DOHH2 (cell line): ENCODE data around the gene DBI.
A peak's percentile ranks its signal among the peaks of the same experiment; 100 is the strongest.

Experiments
- H3F3A ChIP-seq: fragments of 200-600 bp; sonication (generic), shearing (Covaris generic); 2 replicates; pipeline ENCODE4 v1.6.0; 2016; ENCODE audit warnings: antibody characterized with exemption, mild to moderate bottlenecking; ENCODE audit not compliant: control insufficient read depth, insufficient read depth
- H3K27ac ChIP-seq: fragments of 200-600 bp; sonication (generic); 2 replicates; pipeline ENCODE4 v1.5.1; 2014; ENCODE audit warnings: low read depth, mild to moderate bottlenecking, low read length, moderate library complexity
- H3K27me3 ChIP-seq: fragments of 200-600 bp; sonication (generic); 2 replicates; pipeline ENCODE4 v1.6.1; 2014; ENCODE audit warnings: mild to moderate bottlenecking, low read length, mixed read lengths; ENCODE audit not compliant: control insufficient read depth
- H3K36me3 ChIP-seq: fragments of 200-600 bp; sonication (generic); 2 replicates; pipeline ENCODE4 v1.6.1; 2014; ENCODE audit warnings: mild to moderate bottlenecking, low read length, moderate library complexity, mixed read lengths; ENCODE audit not compliant: control insufficient read depth
- H3K4me1 ChIP-seq: fragments of 200-600 bp; sonication (generic); 2 replicates; pipeline ENCODE4 v1.6.1; 2014; ENCODE audit warnings: mild to moderate bottlenecking, low read length, mixed read lengths; ENCODE audit not compliant: control insufficient read depth
- H3K4me2 ChIP-seq: fragments of 200-600 bp; sonication (generic); 2 replicates; pipeline ENCODE4 v1.6.0; 2014; ENCODE audit warnings: mild to moderate bottlenecking, low read length, moderate library complexity
- H3K4me3 ChIP-seq: fragments of 200-600 bp; sonication (generic); 2 replicates; pipeline ENCODE4 v1.5.1; 2014; ENCODE audit warnings: mild to moderate bottlenecking, low read length, mixed read lengths
- H3K79me2 ChIP-seq: fragments of 200-600 bp; sonication (generic); 2 replicates; pipeline ENCODE4 v1.6.1; 2014; ENCODE audit warnings: mild to moderate bottlenecking, low read length, mixed read lengths; ENCODE audit not compliant: control insufficient read depth
- H3K9me2 ChIP-seq: fragments of 200-600 bp; sonication (generic); replicated peaks from 2 replicates; pipeline ENCODE4 v1.6.1; 2014; ENCODE audit warnings: mild to moderate bottlenecking, low read length, mixed read lengths; ENCODE audit not compliant: control insufficient read depth
- H3K9me3 ChIP-seq: fragments of 200-600 bp; sonication (generic); 2 replicates; pipeline ENCODE4 v1.6.1; 2014; ENCODE audit warnings: antibody characterized with exemption, low read length, mixed read lengths; ENCODE audit not compliant: control insufficient read depth, insufficient read depth
- H4K20me1 ChIP-seq: fragments of 200-600 bp; sonication (generic); 2 replicates; pipeline ENCODE4 v1.6.0; 2014; ENCODE audit warnings: low read depth, mild to moderate bottlenecking, antibody characterized with exemption, low read length, moderate library complexity; ENCODE audit not compliant: control insufficient read depth, insufficient read depth
- CTCF ChIP-seq: fragments of 200-600 bp; sonication (generic); IDR thresholded peaks from one replicate; pipeline ENCODE4 v1.5.1; 2014; ENCODE audit warnings: antibody characterized with exemption, mild to moderate bottlenecking, low read depth, low read length; ENCODE audit not compliant: poor library complexity, severe bottlenecking
- EZH2phosphoT487 ChIP-seq: fragments of 200-600 bp; sonication (generic); IDR thresholded peaks from 2 replicates; pipeline ENCODE4 v1.6.1; 2017; ENCODE audit warnings: borderline replicate concordance, mild to moderate bottlenecking, antibody characterized with exemption, low read length, moderate library complexity, mixed read lengths

DBI gene

GRCh38 chr2:119323459-119323858, 43.3 kb upstream of the DBI start:
- Histone ChIP-seq H3F3A (no peaks in the 10 kb centered on the region), H3K4me1 (peaks cover 26% of the 10 kb centered on the region), H3K27me3 (no peaks in the 10 kb centered on the region), H3K4me3 (no peak overlapping the region), H3K4me2 (no peak overlapping the region), H3K79me2 (no peaks in the 10 kb centered on the region), H3K9me3 (no peaks in the 10 kb centered on the region), H3K27ac (no peak overlapping the region), H3K9me2 (no peaks in the 10 kb centered on the region), H4K20me1 (no peaks in the 10 kb centered on the region), H3K36me3 (no peaks in the 10 kb centered on the region)
- TF ChIP-seq CTCF (no peak), EZH2phosphoT487 (no peak)

GRCh38 chr2:119324685-119325270, 42.0 kb upstream of the DBI start:
- Histone ChIP-seq H3K36me3 (no peaks in the 10 kb centered on the region), H3K79me2 (no peaks in the 10 kb centered on the region), H3K9me2 (no peaks in the 10 kb centered on the region), H3K4me3 (no peak overlapping the region), H3K4me1 (peaks cover 15% of the 10 kb centered on the region), H3F3A (no peaks in the 10 kb centered on the region), H3K9me3 (no peaks in the 10 kb centered on the region), H3K4me2 (no peak overlapping the region), H3K27ac (no peak overlapping the region), H3K27me3 (no peaks in the 10 kb centered on the region), H4K20me1 (no peaks in the 10 kb centered on the region)
- TF ChIP-seq CTCF (no peak), EZH2phosphoT487 (no peak)

- no peak overlapping the region for H3K4me3 ChIP-seq
- H3K36me3 ChIP-seq, result no peaks in the 10 kb centered on the region
- H3K9me2 ChIP-seq, result no peaks in the 10 kb centered on the region
- no peaks in the 10 kb centered on the region for H3K79me2 ChIP-seq
- H4K20me1 ChIP-seq, result no peaks in the 10 kb centered on the region
- no peak overlapping the region for H3K4me2 ChIP-seq
- no peaks in the 10 kb centered on the region for H3K27me3 ChIP-seq
- peak overlapping the region; percentile 20; the same call in 1 of the 2 replicates for H3K27ac ChIP-seq
- no peaks in the 10 kb centered on the region for H3F3A ChIP-seq
- H3K9me3 ChIP-seq, result no peaks in the 10 kb centered on the region
- TF ChIP-seq CTCF, result no peak
- TF ChIP-seq EZH2phosphoT487, result no peak
- peaks cover 15% of the 10 kb centered on the region for H3K4me1 ChIP-seq
These were observed 39.8 kb upstream of the DBI start for GRCh38 chr2:119326938-119327337.

GRCh38 chr2:119327431-119327830, 39.3 kb upstream of the DBI start:
- no peak overlapping the region for H3K4me3 ChIP-seq
- no peaks in the 10 kb centered on the region for H3K9me2 ChIP-seq
- peaks cover 15% of the 10 kb centered on the region for H3K4me1 ChIP-seq
- H3K4me2 ChIP-seq, result no peak overlapping the region
- no peaks in the 10 kb centered on the region for H3F3A ChIP-seq
- no peaks in the 10 kb centered on the region for H3K9me3 ChIP-seq
- H3K36me3 ChIP-seq, result no peaks in the 10 kb centered on the region
- H3K27ac ChIP-seq, result no peak overlapping the region
- H4K20me1 ChIP-seq, result no peaks in the 10 kb centered on the region
- TF ChIP-seq EZH2phosphoT487 (no peak), CTCF (no peak)
- no peaks in the 10 kb centered on the region for H3K27me3 ChIP-seq
- no peaks in the 10 kb centered on the region for H3K79me2 ChIP-seq
